Measurements from ENCODE around the gene GNAL. TPM values are rescaled to one million over a fixed set of nuclear protein-coding genes. Genes with fewer than 3 reads are reported as not detected.

The GNAL gene
- total RNA-seq, 1 experiment from 2014 or later: 24.0 TPM

GRCh38 chr18:11729556-11729955 is 40.5 kb downstream of the GNAL start:
- TF ChIP-seq, protein P1, sequence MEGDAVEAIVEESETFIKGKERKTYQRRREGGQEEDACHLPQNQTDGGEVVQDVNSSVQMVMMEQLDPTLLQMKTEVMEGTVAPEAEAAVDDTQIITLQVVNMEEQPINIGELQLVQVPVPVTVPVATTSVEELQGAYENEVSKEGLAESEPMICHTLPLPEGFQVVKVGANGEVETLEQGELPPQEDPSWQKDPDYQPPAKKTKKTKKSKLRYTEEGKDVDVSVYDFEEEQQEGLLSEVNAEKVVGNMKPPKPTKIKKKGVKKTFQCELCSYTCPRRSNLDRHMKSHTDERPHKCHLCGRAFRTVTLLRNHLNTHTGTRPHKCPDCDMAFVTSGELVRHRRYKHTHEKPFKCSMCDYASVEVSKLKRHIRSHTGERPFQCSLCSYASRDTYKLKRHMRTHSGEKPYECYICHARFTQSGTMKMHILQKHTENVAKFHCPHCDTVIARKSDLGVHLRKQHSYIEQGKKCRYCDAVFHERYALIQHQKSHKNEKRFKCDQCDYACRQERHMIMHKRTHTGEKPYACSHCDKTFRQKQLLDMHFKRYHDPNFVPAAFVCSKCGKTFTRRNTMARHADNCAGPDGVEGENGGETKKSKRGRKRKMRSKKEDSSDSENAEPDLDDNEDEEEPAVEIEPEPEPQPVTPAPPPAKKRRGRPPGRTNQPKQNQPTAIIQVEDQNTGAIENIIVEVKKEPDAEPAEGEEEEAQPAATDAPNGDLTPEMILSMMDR (conservative IDR thresholded peaks at IDR 0.05): no peak
- no peaks in the 10 kb centered on the region for H3K79me1 ChIP-seq (ENCODE audit: insufficient read depth, low read depth, low read length, poor library complexity, severe bottlenecking)
- no peak overlapping the region for H3K18ac ChIP-seq (ENCODE audit: insufficient read length, low read depth, low read length)
- Mint-ChIP-seq H3K36me3 (ENCODE audit: insufficient read depth in 1 of 3, low read depth in 3 of 3) (no peaks in the 10 kb centered on the region), H3K4me3 (no peak overlapping the region), H3K27ac (peak overlapping the region in 1 of 3 experiments; percentile 5; a peak in 1 of 7 replicates), H3K9me3 (no peaks in the 10 kb centered on the region; a peak in 1 of 5 replicates), H3K4me1 (peaks cover 0 to 2% of the 10 kb centered on the region in 2 experiments; a peak in 1 of 4 replicates), H3K27me3 (ENCODE audit: low read depth) (peaks cover 6% of the 10 kb centered on the region)
- no peak overlapping the region for H3T11ph ChIP-seq (ENCODE audit: low read length)
- no peaks in the 10 kb centered on the region for H3K4me1 ChIP-seq (ENCODE audit: insufficient read depth, low read length)
- no peak overlapping the region for H4K5ac ChIP-seq (ENCODE audit: insufficient read length, low read depth, low read length)
- H4K91ac ChIP-seq (ENCODE audit: insufficient read length, low read depth, low read length): no peak overlapping the region
- no peak overlapping the region for H4K8ac ChIP-seq (replicated peaks; ENCODE audit: insufficient read length, low read depth, low read length)
- no peaks in the 10 kb centered on the region for H3K79me2 ChIP-seq (ENCODE audit: insufficient read depth, low read length)
- H2AK5ac ChIP-seq (ENCODE audit: insufficient read length, low read length): no peak overlapping the region
- no peak overlapping the region for H2BK120ac ChIP-seq (ENCODE audit: low read depth, low read length, poor library complexity, severe bottlenecking)
- no peak overlapping the region for H3K4ac ChIP-seq (ENCODE audit: low read depth, low read length)
- H3K56ac ChIP-seq (ENCODE audit: insufficient read length, low read depth, low read length): no peak overlapping the region
- H2BK12ac ChIP-seq (ENCODE audit: insufficient read length, low read depth, low read length): no peak overlapping the region
- no peaks in the 10 kb centered on the region for H3K27me3 ChIP-seq (ENCODE audit: insufficient read depth, low read length)
- H3K9ac ChIP-seq (ENCODE audit: extremely low read depth, insufficient read length, low read length): no peak overlapping the region
- H3K4me2 ChIP-seq (ENCODE audit: insufficient read depth, insufficient read length, low read length): no peak overlapping the region
- WGBS (ENCODE audit: extremely low coverage, insufficient read length, low lambda C conversion rate): no CpG with 5 or more reads among the region's 6 CpGs
- H3K27ac ChIP-seq (ENCODE audit: insufficient read length, low read depth, low read length): no peak overlapping the region
- H2BK15ac ChIP-seq (ENCODE audit: low read depth, low read length): no peak overlapping the region
- no peak overlapping the region for H3K23ac ChIP-seq (ENCODE audit: insufficient read length, low read depth, low read length)
- DNase-seq: no peak
- H3K14ac ChIP-seq (ENCODE audit: insufficient read depth, low read length): no peak overlapping the region
- no peak overlapping the region for H2BK20ac ChIP-seq (ENCODE audit: low read depth, low read length, poor library complexity, severe bottlenecking)
- no peaks in the 10 kb centered on the region for H4K20me1 ChIP-seq (ENCODE audit: control insufficient read depth, insufficient read depth, insufficient read length)
- no peaks in the 10 kb centered on the region for H3K23me2 ChIP-seq (ENCODE audit: insufficient read length, low read depth, low read length, poor library complexity, severe bottlenecking)
- H3K9me3 ChIP-seq (ENCODE audit: control insufficient read depth, low read depth, low read length): no peaks in the 10 kb centered on the region
- H2AFZ ChIP-seq (ENCODE audit: low read length): no peak overlapping the region
- H2BK5ac ChIP-seq (ENCODE audit: insufficient read length, low read length): no peak overlapping the region
